Measurements from ENCODE around the gene EPHB4.

GRCh38 chr7:100852048-100852872, 24.9 kb upstream of the EPHB4 start, which contains the start of gene SLC12A9:
- peak; percentile 47 for TF ChIP-seq MYC (IDR thresholded peaks at IDR 0.05; ENCODE audit: low read depth, low read length)
- no peak for TF ChIP-seq EZH2 (IDR thresholded peaks at IDR 0.05; ENCODE audit: borderline replicate concordance, low read depth, low read length, severe bottlenecking)
- TF ChIP-seq, protein P1, sequence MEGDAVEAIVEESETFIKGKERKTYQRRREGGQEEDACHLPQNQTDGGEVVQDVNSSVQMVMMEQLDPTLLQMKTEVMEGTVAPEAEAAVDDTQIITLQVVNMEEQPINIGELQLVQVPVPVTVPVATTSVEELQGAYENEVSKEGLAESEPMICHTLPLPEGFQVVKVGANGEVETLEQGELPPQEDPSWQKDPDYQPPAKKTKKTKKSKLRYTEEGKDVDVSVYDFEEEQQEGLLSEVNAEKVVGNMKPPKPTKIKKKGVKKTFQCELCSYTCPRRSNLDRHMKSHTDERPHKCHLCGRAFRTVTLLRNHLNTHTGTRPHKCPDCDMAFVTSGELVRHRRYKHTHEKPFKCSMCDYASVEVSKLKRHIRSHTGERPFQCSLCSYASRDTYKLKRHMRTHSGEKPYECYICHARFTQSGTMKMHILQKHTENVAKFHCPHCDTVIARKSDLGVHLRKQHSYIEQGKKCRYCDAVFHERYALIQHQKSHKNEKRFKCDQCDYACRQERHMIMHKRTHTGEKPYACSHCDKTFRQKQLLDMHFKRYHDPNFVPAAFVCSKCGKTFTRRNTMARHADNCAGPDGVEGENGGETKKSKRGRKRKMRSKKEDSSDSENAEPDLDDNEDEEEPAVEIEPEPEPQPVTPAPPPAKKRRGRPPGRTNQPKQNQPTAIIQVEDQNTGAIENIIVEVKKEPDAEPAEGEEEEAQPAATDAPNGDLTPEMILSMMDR (IDR thresholded peaks at IDR 0.05; ENCODE audit: extremely low read depth in 1 of 2, insufficient read depth in 1 of 2, low read depth in 1 of 2, low read length in 2 of 2): peak; percentile 94 to 95
- peak; percentile 46 for TF ChIP-seq POLR2AphosphoS5 (IDR thresholded peaks at IDR 0.05; ENCODE audit: insufficient read depth, low read depth, low read length)
- TF ChIP-seq MAX (IDR thresholded peaks at IDR 0.05; ENCODE audit: insufficient read depth, insufficient read length): peak; percentile 89
- TF ChIP-seq POLR2A (IDR thresholded peaks at IDR 0.05; ENCODE audit: low read depth, low read length): peak; percentile 62
- TF ChIP-seq GATA2 (IDR thresholded peaks at IDR 0.05; ENCODE audit: insufficient read depth, insufficient read length, low read depth, low read length): no peak
- no peak for TF ChIP-seq JUN (IDR thresholded peaks at IDR 0.05; ENCODE audit: borderline replicate concordance, insufficient read depth, insufficient read length, low read depth)

All from endothelial cell of umbilical vein (primary cell).